Stimulated activated CD4-positive, alpha-beta T cell treated with anti-CD3 and anti-CD28 coated beads, TNF-alpha, amount 100 ng/mL, for 1 hour (primary cell): ENCODE data around the gene CACNA2D2.
A peak's percentile ranks its signal among the peaks of the same experiment; 100 is the strongest.

Experiments
- DNase-seq, 3 donors: peaks; one replicate each; pipeline ENCODE4 v3.0.0-alpha.2; 2020; ENCODE audit warnings: low read depth in 3 of 3, low spot score in 1 of 3

The CACNA2D2 gene

DNA sequence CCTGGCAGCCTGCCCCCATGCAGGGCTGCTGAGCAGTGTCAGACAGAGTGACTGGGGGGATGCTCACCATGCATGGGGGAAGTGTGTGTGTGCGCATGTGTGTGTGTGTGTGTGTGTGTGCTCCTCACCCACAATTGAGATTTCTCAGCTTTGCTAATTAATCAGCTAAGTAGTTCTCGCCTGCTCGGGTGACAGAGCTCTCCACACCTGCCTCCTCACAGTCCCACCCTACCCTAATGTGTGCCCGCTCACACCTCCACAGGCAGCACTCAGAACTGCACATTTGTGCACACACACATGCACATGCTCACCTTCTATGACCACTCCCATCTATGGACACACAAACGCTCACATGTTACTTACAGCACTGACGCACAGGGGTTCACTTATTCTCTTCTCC, 37.3 kb downstream of the CACNA2D2 start:
- no peak for DNase-seq

GRCh38 chr3:50464569-50464968, 38.9 kb downstream of the CACNA2D2 start:
- DNase-seq: no peak

GRCh38 chr3:50459785-50460184, 43.6 kb downstream of the CACNA2D2 start:
- DNase-seq: no peak

GRCh38 chr3:50457988-50458387, 45.4 kb downstream of the CACNA2D2 start:
- no peak for DNase-seq

DNA sequence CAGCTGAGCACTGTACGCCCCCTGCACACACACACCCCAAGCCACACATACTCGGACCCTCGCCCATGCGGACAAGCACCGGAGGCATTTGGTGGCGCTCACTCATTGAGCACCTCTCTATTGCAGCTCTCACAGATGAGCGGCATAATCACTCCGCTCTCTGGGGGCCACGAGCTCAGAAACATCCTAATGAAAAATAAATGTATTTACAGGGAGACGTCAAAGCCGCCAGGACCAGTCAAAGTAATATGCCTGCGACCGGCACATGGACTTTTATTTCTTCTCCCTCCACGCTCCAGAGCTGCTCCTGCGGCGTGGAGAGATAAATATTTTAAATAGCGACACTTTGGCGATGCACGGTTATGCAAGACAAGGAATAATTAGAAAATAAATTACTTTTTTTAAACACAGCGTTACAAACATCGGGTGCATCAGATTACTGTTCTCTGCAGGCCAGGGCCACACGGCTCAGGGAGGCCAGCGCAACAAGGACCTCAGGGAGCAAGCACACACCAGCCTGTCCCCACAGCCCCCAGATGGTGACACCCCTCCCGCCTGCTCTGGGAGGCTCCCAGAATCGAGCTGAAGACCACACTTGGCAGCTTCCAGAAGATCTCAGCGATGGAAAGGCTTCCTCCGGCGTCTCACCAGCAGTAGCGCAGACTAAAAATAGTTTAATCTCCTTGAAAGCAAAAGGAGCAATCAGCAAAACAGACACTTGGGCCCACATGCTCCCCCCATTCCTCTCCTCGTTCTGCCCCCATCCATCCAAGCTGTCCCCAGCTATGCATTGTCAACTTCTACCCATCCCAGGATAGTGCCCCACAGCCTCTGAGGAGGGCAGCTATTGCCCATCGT, 48.0 kb downstream of the CACNA2D2 start:
- DNase-seq: no peak

GRCh38 chr3:50454481-50455070, 48.9 kb downstream of the CACNA2D2 start:
- no peak for DNase-seq

- no peak for DNase-seq
Observed at GRCh38 chr3:50453907-50454306, 49.5 kb downstream of the CACNA2D2 start.

- DNase-seq: peak in 2 of 3 donors; percentile 12 to 40
Observed at GRCh38 chr3:50450209-50450921, 53.1 kb downstream of the CACNA2D2 start.

GRCh38 chr3:50448752-50449539, 54.5 kb downstream of the CACNA2D2 start:
- no peak for DNase-seq

- DNase-seq: no peak
Observed at GRCh38 chr3:50447290-50447840, 56.1 kb downstream of the CACNA2D2 start.

DNA sequence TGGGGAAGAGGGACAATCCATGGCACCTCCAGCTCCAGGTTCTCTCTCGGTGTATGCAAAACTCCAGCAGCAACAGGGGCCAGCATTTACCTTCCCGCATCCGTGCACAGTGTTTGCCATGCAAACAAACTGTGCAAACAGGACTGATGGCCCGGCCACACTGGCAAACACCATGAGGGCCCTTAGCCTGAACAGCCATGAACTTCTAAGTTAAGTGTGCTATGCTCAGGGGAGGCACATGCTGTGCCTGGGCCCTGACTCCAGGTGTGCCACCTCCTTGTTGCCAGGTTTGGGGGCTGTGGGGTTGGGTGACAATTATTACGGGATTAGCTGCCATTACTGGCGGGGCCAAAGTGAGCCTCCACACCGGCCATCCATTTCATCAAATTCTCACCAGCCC, 57.5 kb downstream of the CACNA2D2 start:
- no peak for DNase-seq

DNA sequence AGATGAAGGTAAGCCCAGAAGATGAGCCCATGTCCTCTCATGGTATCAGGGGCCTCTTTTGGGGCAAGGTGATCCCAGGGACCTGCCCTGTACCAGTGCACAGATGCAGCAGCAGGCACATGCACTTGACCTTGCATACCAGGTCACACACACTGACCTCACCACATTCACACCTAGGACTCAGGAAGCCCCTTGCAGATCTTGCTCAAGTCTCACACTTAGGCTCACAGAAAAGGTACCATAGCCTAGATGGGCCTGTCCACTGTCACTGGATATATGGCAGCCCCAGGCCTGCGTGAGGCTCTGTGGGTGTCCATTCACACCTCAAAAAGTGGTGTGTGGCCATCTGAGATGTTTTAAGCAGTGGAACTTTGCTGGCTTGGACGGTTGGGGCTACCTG, 58.7 kb downstream of the CACNA2D2 start:
- no peak for DNase-seq

DNA sequence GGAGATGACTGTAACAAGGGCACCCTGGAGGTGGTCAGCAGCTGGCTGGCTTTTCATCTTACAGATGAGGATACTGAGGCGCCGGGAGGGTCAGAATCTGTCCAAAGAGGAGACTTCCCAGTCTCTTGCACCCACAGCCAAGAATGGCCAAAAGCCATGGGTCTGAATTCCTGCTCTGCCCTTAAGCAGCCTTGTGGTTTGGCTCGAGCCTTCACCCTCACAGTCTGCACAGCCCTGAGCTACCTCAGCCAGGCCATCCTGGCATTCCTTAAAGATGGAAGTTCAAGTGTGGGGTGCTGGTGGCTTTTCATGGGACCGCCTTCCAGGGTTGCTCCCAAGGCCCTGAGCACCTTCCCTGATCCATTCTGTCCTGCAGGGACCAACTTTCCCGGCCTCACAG, 59.2 kb downstream of the CACNA2D2 start:
- no peak for DNase-seq

DNA sequence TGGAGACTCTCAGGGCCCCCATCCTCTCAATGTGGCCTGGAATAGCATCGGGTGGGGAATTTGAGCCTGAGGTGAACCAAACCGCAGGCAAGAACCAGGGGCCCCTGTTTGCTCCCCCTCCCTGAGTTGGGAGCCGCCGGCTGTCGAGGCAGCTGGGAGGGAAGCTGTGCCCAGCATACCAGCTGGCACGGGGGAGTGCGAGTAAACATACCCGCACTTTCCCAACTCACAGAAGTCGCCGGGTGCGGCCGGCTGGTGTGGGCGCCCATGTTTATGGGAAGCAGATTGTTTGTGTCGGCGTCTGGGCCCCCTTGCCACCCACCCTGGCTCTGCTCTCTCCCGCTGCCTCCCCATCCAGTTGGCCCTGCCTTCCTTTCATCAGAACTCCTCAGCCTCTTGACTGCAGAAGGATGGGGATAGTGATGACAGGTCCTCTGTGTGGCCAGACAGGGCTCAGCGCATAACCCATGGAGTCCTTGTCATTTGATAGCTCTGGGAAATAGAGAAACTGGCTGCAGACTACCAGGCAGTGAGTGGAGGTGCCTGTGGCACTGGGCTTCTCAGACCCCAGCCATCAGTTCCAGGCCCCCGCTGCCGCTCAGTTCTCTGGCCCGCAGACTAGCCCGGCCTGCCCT, 60.4 kb downstream of the CACNA2D2 start:
- DNase-seq: no peak

DNA sequence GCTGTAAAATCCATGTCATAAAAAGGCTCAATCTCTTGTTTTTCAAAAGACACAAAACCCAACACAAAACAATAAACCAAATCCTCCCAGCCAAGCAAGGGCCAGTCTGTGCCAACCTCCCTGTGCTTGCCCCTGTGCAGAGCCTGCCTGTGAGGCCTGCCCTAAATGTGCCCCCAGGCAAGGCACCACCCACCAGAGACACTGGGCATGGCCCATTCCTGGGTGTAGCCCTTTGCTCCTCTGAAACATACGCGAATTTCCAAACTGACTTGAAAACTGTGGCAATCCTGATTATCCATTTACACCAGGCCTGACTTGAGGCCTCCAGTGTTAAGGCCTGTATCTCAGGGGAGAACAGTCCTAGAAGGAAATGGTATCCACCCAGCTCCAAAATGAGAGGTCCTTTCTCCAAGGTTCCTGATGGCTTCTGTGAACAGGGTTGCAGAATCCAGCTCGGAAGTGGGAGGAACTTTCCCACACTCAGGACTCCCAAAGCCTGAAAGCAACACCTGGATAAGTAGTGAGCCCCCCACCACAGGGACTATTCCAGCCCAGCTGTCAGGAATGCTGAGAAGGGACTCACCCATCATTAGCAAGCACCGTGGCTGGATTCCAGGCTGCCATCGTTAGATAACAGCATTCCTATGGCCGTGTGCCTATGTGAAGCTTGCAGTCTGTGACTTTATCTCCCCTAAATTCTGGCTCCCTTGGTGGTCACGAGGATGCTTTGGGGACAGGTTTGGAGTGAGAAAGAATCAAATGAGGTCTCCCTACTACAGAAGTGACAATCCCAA, 61.8 kb downstream of the CACNA2D2 start:
- DNase-seq: no peak

- DNase-seq: peak; percentile 28 to 71 (median 47)
Observed at GRCh38 chr3:50436114-50436674, 67.2 kb downstream of the CACNA2D2 start.

- no peak for DNase-seq
Observed at GRCh38 chr3:50435371-50436113, 67.9 kb downstream of the CACNA2D2 start.

DNA sequence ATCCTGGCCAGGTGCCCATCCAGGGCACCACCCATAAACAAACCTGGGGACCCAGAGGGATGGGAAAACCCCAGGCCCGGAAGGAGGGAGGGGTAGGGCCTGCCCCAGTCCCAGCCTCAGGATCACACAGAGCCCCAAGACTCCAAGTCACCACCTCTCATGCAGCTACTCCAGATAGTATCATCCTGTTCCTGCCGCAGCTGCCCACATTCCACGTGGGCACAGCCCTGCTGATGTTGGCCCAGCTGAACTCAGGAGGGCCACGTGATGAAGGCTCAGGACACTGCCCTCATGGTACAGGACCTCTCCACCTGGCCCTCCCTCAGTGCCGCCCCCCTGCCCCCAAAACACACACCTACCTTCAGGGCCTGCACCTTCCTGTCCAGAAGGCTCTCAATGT, 69.5 kb downstream of the CACNA2D2 start:
- DNase-seq: no peak
